ENCODE data around the gene PEX14. TPM values are rescaled to one million over a fixed set of nuclear protein-coding genes. Genes with fewer than 3 reads are reported as not detected.

Gene PEX14
- total RNA-seq, 4 donors from 2014 or later = 16.3 to 29.7 (median 26.2) TPM

- DNase-seq = no peak
- Histone ChIP-seq H3K9me3 (no peaks in the 10 kb centered on the region), H3K4me1 (peaks cover 0 to 36% (median 0%) of the 10 kb centered on the region in 4 donors), H3K4me3 (no peak overlapping the region), H3K36me3 (peaks cover 0 to 54% (median 0%) of the 10 kb centered on the region in 3 donors), H3K27ac (peak overlapping the region in 1 of 4 donors; percentile 73), H3K27me3 (no peaks in the 10 kb centered on the region)
- TF ChIP-seq CTCF (IDR thresholded peaks at IDR 0.05) (no peak), POLR2A (IDR thresholded peaks at IDR 0.05) (no peak)
Observed at GRCh38 chr1:10663678-10664035, 188.9 kb downstream of the PEX14 start.

- no peak overlapping the region for H3K4me3 ChIP-seq
- peak overlapping the region in 1 of 4 donors; percentile 73 for H3K27ac ChIP-seq
- no peak for DNase-seq
- no peaks in the 10 kb centered on the region for H3K27me3 ChIP-seq
- no peaks in the 10 kb centered on the region for H3K9me3 ChIP-seq
- peaks cover 0 to 48% (median 0%) of the 10 kb centered on the region in 3 donors for H3K36me3 ChIP-seq
- H3K4me1 ChIP-seq = peaks cover 0 to 41% (median 0%) of the 10 kb centered on the region in 4 donors
- TF ChIP-seq CTCF (IDR thresholded peaks at IDR 0.05) (no peak), POLR2A (IDR thresholded peaks at IDR 0.05) (no peak)
Observed at GRCh38 chr1:10664251-10664650, 189.5 kb downstream of the PEX14 start.

- H3K36me3 ChIP-seq = peaks cover 0 to 38% (median 0%) of the 10 kb centered on the region in 3 donors
- no peak for TF ChIP-seq POLR2A (IDR thresholded peaks at IDR 0.05)
- no peak overlapping the region for H3K4me3 ChIP-seq
- H3K4me1 ChIP-seq = peaks cover 0 to 50% (median 0%) of the 10 kb centered on the region in 4 donors
- no peak for DNase-seq
- H3K27ac ChIP-seq = peak overlapping the region in 1 of 4 donors; percentile 54
- no peaks in the 10 kb centered on the region for H3K9me3 ChIP-seq
- H3K27me3 ChIP-seq = no peaks in the 10 kb centered on the region
Observed at GRCh38 chr1:10665226-10665625, 190.5 kb downstream of the PEX14 start.

- Histone ChIP-seq H3K36me3 (peaks cover 0 to 35% (median 0%) of the 10 kb centered on the region in 3 donors), H3K4me1 (peaks cover 0 to 59% (median 0%) of the 10 kb centered on the region in 4 donors), H3K27ac (peak overlapping the region in 1 of 4 donors; percentile 81), H3K4me3 (no peak overlapping the region), H3K27me3 (no peaks in the 10 kb centered on the region), H3K9me3 (no peaks in the 10 kb centered on the region)
- TF ChIP-seq CTCF (IDR thresholded peaks at IDR 0.05) (no peak), POLR2A (IDR thresholded peaks at IDR 0.05) (no peak)
- DNase-seq = no peak
Observed at GRCh38 chr1:10665930-10666850, 191.4 kb downstream of the PEX14 start.

- H3K4me1 ChIP-seq = peaks cover 0 to 64% (median 0%) of the 10 kb centered on the region in 4 donors
Observed at GRCh38 chr1:10667861-10668761, 193.4 kb downstream of the PEX14 start.

More at GRCh38 chr1:10667861-10668761, 193.4 kb downstream of the PEX14 start:
- H3K27ac ChIP-seq = peak overlapping the region in 2 of 4 donors; percentile 57 to 81
- TF ChIP-seq POLR2A (IDR thresholded peaks at IDR 0.05) (no peak), CTCF (IDR thresholded peaks at IDR 0.05) (no peak)
- no peaks in the 10 kb centered on the region for H3K9me3 ChIP-seq
- no peak overlapping the region for H3K4me3 ChIP-seq
- no peaks in the 10 kb centered on the region for H3K27me3 ChIP-seq
- DNase-seq = no peak
- peaks cover 0 to 32% (median 0%) of the 10 kb centered on the region in 3 donors for H3K36me3 ChIP-seq
